Epithelial cell of proximal tubule (primary cell): ENCODE results near the gene FSD2. TPM values are rescaled to one million over a fixed set of nuclear protein-coding genes. Genes with fewer than 3 reads are reported as not detected.
A peak's percentile ranks its signal among the peaks of the same experiment; 100 is the strongest.

Experiments
- DNase-seq: peaks from one replicate; pipeline ENCODE4 v3.0.0-alpha.2; 2011; ENCODE audit warnings: low read depth
- H3K4me3 ChIP-seq: 2 replicates; pipeline ENCODE4 v1.5.1; 2011; ENCODE audit warnings: low read depth, mild to moderate bottlenecking, low read length
- CTCF ChIP-seq: conservative IDR thresholded peaks from 2 replicates; pipeline ENCODE4 v1.5.1; 2012; ENCODE audit warnings: low read depth, mild to moderate bottlenecking, low read length
- total RNA-seq: library from RNA; depleted of rRNA; stranded (reverse); fragments of >200 nt; gene quantifications from 2 replicates; pipeline ENCODE4 v1.2.3, GENCODE V29; 2015

FSD2 gene
- total RNA-seq, 1 donor from 2014 or later = not detected

DNA sequence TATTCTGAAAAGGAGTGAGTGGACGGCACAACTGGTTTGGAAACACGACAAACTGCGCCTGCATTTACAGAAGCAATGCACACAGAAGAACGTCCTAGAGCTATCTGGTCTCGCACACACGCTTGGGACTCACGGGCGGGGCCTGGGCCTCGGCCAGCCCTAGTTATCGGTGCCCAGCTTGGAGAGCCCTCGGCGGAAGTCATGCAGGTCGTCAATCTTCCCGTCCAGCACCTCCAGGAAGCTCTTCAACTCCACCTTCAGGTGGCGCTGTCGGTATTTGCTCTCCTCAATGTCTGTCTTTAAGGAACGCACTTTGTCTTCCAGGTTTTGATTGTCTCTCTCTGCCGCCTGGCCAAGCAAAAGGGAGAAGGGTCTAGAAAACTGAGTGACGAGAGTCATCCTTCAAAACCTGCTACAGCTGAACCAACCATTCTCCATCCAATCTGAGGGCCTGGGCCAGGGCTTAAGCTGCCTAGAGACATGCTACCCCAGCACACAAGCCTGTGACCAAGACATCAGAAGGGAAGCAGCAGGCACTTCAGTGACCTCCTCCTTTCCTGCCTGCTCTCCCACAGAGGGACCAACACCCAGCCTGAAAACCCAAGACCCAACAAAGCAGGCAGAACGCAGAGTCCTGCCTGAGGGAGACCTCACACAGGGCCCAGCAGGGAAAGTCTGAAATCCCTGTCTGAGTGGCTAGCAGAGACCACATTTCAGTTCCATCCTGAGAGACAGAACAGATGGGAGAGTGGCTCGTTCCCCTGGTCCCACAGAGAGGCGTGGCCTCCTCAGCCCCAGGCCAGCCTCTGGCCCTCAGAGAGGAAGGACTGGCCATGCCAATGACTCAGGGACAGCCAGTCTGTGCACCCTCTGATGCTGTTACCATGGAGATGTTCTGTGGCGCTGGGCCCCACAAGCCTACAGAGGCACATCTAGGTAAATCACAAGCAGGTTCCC lies 44.0 kb upstream of the FSD2 start:
- no peak for DNase-seq
- TF ChIP-seq CTCF = peak; percentile 89
- H3K4me3 ChIP-seq = no peak overlapping the region

DNA sequence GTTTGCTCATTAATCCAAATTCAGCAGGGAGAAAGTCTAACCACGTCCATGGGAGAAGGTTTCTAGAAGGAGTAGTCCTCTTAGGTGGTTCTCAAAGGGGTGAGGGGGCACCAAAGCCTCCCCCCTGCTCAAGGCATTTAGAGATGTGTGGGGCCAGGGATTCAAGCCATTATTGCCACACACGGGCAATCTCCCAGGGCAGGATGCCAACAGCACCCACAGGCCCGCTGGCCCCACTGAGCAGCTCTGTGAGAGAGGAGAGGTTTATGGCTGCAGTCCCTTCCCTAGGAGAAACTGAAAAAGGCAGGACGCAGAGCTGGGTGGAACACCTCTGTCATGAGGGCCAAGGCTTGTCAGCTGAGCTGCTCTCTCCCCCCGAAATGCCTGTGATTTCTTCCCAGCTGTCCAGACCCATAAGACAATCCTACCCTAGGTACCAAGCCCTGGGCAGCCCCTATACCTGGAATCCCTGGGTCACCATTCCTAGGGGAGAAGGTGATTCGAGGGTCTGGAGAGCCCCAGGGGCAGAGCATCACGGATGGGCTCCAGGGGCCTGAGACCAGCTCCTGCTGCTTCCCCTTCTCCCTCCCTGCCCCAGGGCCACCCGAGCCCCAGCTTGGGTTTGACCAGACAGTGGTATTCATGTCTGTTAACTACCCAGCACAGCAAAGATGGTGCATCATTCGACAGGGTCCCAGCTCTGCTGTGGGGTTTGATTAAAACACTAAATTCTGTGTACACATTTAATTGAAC lies 42.5 kb upstream of the FSD2 start:
- TF ChIP-seq CTCF = no peak
- DNase-seq = no peak

GRCh38 chr15:82847703-82848102 lies 41.8 kb upstream of the FSD2 start:
- DNase-seq = no peak
- no peak overlapping the region for H3K4me3 ChIP-seq
- no peak for TF ChIP-seq CTCF

More for the DNA sequence above, 42.5 kb upstream of the FSD2 start:
- no peak overlapping the region for H3K4me3 ChIP-seq

GRCh38 chr15:82846621-82847020 lies 40.8 kb upstream of the FSD2 start:
- DNase-seq = no peak
- H3K4me3 ChIP-seq = no peak overlapping the region
- no peak for TF ChIP-seq CTCF

DNA sequence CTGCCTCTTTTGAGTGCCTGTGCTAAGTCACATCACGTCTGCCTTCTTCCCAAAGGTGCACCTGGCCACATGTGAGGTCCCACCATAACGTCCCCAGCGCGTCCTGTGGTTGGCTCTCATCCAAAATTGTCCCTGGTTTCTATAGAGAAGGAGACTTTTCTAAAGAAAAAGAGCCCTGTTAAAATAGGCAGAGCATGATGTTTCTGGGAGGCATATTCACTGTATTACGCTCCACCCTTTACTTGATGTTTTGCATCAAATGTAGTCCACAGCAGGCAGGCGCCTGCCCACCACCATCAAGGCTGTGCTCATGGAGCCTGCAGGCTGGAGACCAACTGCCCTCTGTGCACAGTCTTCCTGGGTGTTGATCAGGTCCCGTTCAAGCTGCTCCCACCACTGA lies 39.8 kb upstream of the FSD2 start:
- no peak for TF ChIP-seq CTCF
- no peak overlapping the region for H3K4me3 ChIP-seq
- no peak for DNase-seq

GRCh38 chr15:82843566-82843965 lies 37.7 kb upstream of the FSD2 start:
- TF ChIP-seq CTCF = no peak
- no peak for DNase-seq
- no peak overlapping the region for H3K4me3 ChIP-seq
